ENCODE results near the gene TBL2. TPM values are rescaled to one million over a fixed set of nuclear protein-coding genes. Genes with fewer than 3 reads are reported as not detected.

TBL2 gene
- total RNA-seq, 1 experiment from 2014 or later, result 60.1 TPM

DNA sequence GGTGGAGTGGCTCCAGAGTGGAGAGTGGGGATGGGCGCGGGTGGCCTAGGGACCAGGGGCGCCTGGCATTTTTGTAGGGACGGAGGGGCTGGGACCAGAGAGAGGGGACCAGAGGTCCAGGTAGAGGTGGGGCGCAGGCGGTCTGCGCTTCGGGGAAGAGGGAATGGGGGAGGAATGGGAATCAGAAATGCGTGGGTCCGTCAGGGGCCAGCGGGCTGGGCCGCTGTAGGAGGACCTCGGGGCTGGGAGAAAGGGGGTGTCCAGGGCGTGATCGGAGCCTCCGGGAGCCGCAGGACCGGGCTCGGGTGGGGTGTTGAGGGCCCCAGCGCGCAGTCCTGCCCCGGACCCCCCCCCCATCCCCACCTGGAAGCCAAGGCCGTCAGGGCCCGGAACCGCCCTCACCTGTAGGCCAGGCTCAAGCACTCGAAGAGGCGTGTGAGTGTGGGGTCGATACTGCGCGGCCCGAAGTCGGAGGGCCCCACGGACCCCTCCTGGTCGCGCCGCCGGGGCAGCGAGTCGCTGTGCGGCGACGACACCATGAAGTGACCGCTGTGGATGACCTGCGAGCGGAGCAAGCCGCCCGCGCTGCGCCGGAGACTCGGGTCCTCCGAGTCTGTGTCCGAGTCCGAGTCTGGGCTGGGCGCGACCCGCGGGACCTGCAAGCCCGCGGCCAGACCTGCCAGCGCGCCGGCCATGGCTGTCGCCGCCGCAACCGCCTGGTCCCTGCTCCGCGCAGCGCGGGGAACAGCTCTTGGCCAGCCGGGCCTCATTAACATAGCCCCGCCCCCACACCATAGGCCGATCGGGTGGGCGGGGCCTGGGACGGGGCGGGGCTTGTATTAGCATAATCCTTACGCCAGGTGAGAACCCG, 45.7 kb upstream of the TBL2 start, which contains the start of gene MLXIPL:
MLXIPL (minus strand) TSS at position 725 of the 871 bp plus-strand sequence; CDS start at position 695, 30 bp downstream.
- Histone ChIP-seq H3K27me3 (ENCODE audit: control insufficient read depth, insufficient read depth, low read length) (no peaks in the 10 kb centered on the region), H3K36me3 (ENCODE audit: control insufficient read depth, insufficient read depth, low read length) (no peaks in the 10 kb centered on the region), H3K9me3 (ENCODE audit: control insufficient read depth, insufficient read depth, low read depth, low read length) (no peaks in the 10 kb centered on the region), H3K4me1 (ENCODE audit: control insufficient read depth, insufficient read depth, low read length) (no peaks in the 10 kb centered on the region), H3K4me3 (ENCODE audit: low read depth in 2 of 2, low read length in 2 of 2) (peak within 1 kb of the TSS; percentile 52 to 58), H3K27ac (ENCODE audit: low read length) (0 out of 2 replicates have a peak within 1 kb of the TSS, but pooled peaks have one; percentile 29)
- CTCF ChIA-PET, result interaction anchor here (0.9 kb wide), 1 partner anchor 250 kb away, joined by 3 read pairs; no protein-coding TSS in a partner anchor
- ATAC-seq, result peak; percentile 94
- TF ChIP-seq SIN3A (IDR thresholded peaks at IDR 0.05; ENCODE audit: borderline replicate concordance, insufficient read depth, low read depth, low read length) (no peak), POLR2AphosphoS5 (IDR thresholded peaks at IDR 0.05; ENCODE audit: low read depth, low read length) (no peak), TCF7L2 (IDR thresholded peaks at IDR 0.05; ENCODE audit: low read depth, low read length) (no peak)
- TF ChIP-seq, protein P1, sequence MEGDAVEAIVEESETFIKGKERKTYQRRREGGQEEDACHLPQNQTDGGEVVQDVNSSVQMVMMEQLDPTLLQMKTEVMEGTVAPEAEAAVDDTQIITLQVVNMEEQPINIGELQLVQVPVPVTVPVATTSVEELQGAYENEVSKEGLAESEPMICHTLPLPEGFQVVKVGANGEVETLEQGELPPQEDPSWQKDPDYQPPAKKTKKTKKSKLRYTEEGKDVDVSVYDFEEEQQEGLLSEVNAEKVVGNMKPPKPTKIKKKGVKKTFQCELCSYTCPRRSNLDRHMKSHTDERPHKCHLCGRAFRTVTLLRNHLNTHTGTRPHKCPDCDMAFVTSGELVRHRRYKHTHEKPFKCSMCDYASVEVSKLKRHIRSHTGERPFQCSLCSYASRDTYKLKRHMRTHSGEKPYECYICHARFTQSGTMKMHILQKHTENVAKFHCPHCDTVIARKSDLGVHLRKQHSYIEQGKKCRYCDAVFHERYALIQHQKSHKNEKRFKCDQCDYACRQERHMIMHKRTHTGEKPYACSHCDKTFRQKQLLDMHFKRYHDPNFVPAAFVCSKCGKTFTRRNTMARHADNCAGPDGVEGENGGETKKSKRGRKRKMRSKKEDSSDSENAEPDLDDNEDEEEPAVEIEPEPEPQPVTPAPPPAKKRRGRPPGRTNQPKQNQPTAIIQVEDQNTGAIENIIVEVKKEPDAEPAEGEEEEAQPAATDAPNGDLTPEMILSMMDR (IDR thresholded peaks at IDR 0.05), result no peak
- TF ChIP-seq, protein P2, sequence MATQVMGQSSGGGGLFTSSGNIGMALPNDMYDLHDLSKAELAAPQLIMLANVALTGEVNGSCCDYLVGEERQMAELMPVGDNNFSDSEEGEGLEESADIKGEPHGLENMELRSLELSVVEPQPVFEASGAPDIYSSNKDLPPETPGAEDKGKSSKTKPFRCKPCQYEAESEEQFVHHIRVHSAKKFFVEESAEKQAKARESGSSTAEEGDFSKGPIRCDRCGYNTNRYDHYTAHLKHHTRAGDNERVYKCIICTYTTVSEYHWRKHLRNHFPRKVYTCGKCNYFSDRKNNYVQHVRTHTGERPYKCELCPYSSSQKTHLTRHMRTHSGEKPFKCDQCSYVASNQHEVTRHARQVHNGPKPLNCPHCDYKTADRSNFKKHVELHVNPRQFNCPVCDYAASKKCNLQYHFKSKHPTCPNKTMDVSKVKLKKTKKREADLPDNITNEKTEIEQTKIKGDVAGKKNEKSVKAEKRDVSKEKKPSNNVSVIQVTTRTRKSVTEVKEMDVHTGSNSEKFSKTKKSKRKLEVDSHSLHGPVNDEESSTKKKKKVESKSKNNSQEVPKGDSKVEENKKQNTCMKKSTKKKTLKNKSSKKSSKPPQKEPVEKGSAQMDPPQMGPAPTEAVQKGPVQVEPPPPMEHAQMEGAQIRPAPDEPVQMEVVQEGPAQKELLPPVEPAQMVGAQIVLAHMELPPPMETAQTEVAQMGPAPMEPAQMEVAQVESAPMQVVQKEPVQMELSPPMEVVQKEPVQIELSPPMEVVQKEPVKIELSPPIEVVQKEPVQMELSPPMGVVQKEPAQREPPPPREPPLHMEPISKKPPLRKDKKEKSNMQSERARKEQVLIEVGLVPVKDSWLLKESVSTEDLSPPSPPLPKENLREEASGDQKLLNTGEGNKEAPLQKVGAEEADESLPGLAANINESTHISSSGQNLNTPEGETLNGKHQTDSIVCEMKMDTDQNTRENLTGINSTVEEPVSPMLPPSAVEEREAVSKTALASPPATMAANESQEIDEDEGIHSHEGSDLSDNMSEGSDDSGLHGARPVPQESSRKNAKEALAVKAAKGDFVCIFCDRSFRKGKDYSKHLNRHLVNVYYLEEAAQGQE (IDR thresholded peaks at IDR 0.05; ENCODE audit: insufficient read depth in 1 of 2, low read depth in 2 of 2, low read length in 1 of 2), result no peak
- DNase-seq (ENCODE audit: low read depth, low spot score), result no peak
- in situ Hi-C loops (cut with HindIII; ENCODE audit: low pct_unique_long_range_greater_than_20kb, low sequenced_read_pairs) (no loop called here), intact Hi-C loops (cut with micrococcal nuclease; ENCODE audit: unreplicated experiment) (no loop called here)
- POLR2A ChIA-PET, result no interaction called here
- no TSS peak for BruUV-seq (replicated peaks)

DNA sequence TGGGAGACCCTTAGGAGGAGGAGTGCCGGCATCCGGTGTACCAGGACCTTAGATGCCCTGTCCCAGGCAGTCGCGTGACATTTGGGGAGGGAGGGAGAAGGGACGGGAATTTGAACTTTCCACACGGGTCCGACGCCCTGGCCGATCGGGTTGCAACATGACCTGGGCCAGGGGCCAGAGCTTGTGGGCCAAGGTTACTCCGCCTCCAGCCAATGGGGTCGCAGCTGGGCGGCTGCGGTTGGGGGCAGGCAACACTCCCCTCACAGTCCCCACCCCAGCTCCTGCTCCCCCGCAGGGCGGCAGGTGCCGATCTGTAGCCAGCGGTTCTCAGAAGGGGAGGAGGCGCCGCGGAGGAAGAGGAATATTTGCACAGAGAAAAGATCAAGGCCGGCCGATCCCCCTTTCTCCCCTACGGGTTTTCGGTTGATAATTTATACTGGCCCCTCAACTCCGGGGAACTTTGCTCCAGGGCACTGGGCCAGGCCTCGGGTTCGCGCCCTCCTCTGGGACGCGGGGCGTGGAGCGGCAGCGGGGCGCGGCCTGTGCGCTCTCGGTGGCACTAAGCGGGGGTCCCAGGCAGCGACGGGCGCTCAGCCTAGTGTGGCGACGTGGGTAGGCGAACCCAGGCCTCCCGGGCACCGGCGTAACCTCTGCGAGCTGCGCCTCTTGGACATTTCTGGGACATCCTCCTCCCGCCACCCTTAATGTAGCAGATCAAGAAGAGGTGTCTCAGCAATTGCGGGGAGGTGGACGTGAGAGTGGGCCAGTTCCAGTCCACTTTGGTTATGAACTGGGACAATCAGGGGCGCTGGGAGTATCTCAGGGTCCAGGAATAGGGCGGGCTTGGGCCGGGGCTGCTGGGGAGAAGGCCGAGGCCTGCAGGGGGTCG, 44.8 kb upstream of the TBL2 start:
- DNase-seq (ENCODE audit: low read depth, low spot score), result no peak
- ATAC-seq, result no peak
- CTCF ChIA-PET, result no interaction called here

More for the DNA sequence above, 44.8 kb upstream of the TBL2 start:
- no peak overlapping the region for H3K27ac ChIP-seq (ENCODE audit: low read length)
- peak overlapping the region in 1 of 2 experiments; percentile 58; a peak in 1 of 4 replicates for H3K4me3 ChIP-seq (ENCODE audit: low read depth in 2 of 2, low read length in 2 of 2)
- in situ Hi-C loops (cut with HindIII; ENCODE audit: low pct_unique_long_range_greater_than_20kb, low sequenced_read_pairs), result no loop called here
- no peaks in the 10 kb centered on the region for H3K4me1 ChIP-seq (ENCODE audit: control insufficient read depth, insufficient read depth, low read length)
- H3K27me3 ChIP-seq (ENCODE audit: control insufficient read depth, insufficient read depth, low read length), result no peaks in the 10 kb centered on the region
- intact Hi-C loops (cut with micrococcal nuclease; ENCODE audit: unreplicated experiment), result no loop called here
- POLR2A ChIA-PET, result no interaction called here
- no peaks in the 10 kb centered on the region for H3K9me3 ChIP-seq (ENCODE audit: control insufficient read depth, insufficient read depth, low read depth, low read length)
- TF ChIP-seq, protein P2 (IDR thresholded peaks at IDR 0.05; ENCODE audit: insufficient read depth in 1 of 2, low read depth in 2 of 2, low read length in 1 of 2), result no peak
- TF ChIP-seq, protein P1 (IDR thresholded peaks at IDR 0.05), result no peak
- TF ChIP-seq TCF7L2 (IDR thresholded peaks at IDR 0.05; ENCODE audit: low read depth, low read length), result no peak
- no peak for TF ChIP-seq POLR2AphosphoS5 (IDR thresholded peaks at IDR 0.05; ENCODE audit: low read depth, low read length)
- TF ChIP-seq SIN3A (IDR thresholded peaks at IDR 0.05; ENCODE audit: borderline replicate concordance, insufficient read depth, low read depth, low read length), result no peak
- BruUV-seq (replicated peaks), result no TSS peak
- no peaks in the 10 kb centered on the region for H3K36me3 ChIP-seq (ENCODE audit: control insufficient read depth, insufficient read depth, low read length)
